ENCODE results near the gene NR1D1.

- TF ChIP-seq POLR2A (IDR thresholded peaks at IDR 0.05; ENCODE audit: low read depth, low read length) (no peak), POLR2AphosphoS5 (IDR thresholded peaks at IDR 0.05; ENCODE audit: low read depth, low read length) (no peak), TAF1 (IDR thresholded peaks at IDR 0.05; ENCODE audit: borderline replicate concordance, low read depth, low read length) (no peak)
Measured at GRCh38 chr17:40115101-40115436, 14.7 kb upstream of the NR1D1 start.
